ENCODE measurements around the gene CDH8.
"Not testable (repeated sequence)": the region's sequence is repeated elsewhere in the genome, so short reads cannot be mapped to it uniquely, and the experiment has no call there.

CDH8 gene

DNA sequence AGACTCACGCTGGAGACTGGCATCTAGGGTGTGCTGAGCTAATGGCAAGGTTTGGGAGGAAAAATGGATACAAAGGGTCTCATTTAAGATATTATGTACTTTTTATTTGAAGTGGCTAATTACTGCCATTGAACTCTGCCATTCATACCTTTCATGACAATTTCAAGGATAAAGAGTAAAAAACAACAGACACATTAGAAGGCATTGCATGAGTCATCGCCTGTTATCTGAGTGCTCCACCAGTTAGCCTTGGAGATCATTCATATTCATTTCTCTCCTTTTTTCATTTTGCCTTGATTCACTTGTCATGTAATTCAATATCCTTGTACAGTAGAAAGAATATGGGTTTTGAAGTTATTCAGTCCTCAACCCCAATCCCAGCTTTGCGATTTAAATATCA, 109.5 kb downstream of the CDH8 start:
- no peak overlapping the region for H3K4me3 ChIP-seq (ENCODE audit: low read depth, low read length)
- TF ChIP-seq, protein P1, sequence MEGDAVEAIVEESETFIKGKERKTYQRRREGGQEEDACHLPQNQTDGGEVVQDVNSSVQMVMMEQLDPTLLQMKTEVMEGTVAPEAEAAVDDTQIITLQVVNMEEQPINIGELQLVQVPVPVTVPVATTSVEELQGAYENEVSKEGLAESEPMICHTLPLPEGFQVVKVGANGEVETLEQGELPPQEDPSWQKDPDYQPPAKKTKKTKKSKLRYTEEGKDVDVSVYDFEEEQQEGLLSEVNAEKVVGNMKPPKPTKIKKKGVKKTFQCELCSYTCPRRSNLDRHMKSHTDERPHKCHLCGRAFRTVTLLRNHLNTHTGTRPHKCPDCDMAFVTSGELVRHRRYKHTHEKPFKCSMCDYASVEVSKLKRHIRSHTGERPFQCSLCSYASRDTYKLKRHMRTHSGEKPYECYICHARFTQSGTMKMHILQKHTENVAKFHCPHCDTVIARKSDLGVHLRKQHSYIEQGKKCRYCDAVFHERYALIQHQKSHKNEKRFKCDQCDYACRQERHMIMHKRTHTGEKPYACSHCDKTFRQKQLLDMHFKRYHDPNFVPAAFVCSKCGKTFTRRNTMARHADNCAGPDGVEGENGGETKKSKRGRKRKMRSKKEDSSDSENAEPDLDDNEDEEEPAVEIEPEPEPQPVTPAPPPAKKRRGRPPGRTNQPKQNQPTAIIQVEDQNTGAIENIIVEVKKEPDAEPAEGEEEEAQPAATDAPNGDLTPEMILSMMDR (IDR thresholded peaks at IDR 0.05; ENCODE audit: insufficient read depth, low read depth, low read length, missing control alignments), result no peak
- DNase-seq (ENCODE audit: low read depth), result no peak

DNA sequence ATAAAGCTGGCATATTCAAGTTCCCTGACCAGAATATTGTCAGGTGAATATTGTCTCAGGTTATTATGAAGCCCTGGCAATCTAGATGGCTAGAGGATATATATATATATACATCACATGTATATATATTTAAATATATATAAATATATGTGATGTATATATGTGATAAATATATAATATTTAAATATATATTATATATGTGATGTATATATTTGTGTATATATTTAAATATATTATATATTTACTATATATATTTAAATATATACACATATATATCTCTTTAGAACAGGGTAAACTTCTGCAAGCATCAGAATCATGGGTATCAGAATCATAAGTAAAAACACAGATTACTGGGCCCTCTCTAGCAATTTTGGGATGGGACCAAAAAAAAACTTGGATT, 112.6 kb downstream of the CDH8 start:
- no peak overlapping the region for H3K4me3 ChIP-seq (ENCODE audit: low read depth, low read length)
- DNase-seq (ENCODE audit: low read depth), result no peak
- TF ChIP-seq, protein P1 (IDR thresholded peaks at IDR 0.05; ENCODE audit: insufficient read depth, low read depth, low read length, missing control alignments), result no peak

DNA sequence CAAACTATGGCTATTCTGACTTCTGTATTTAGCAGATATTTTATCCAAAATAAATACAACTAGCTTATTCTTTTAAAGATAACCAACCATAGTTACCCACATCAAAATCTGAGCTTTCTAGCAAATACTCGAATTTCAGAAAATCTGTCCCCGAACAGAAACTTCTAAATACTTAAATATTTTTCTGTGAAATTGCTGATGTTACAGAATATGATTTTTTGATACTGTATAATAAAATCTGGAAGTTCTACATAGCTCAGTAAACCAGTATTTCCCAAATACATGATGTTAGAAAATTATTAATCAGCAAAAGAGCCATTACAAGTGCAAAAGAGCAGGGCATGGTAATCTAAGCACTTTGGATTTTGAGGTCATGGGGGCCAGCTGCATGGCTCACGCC, 114.9 kb downstream of the CDH8 start:
- TF ChIP-seq, protein P1 (IDR thresholded peaks at IDR 0.05; ENCODE audit: insufficient read depth, low read depth, low read length, missing control alignments), result no peak
- no peak for DNase-seq (ENCODE audit: low read depth)
- H3K4me3 ChIP-seq (ENCODE audit: low read depth, low read length), result no peak overlapping the region

DNA sequence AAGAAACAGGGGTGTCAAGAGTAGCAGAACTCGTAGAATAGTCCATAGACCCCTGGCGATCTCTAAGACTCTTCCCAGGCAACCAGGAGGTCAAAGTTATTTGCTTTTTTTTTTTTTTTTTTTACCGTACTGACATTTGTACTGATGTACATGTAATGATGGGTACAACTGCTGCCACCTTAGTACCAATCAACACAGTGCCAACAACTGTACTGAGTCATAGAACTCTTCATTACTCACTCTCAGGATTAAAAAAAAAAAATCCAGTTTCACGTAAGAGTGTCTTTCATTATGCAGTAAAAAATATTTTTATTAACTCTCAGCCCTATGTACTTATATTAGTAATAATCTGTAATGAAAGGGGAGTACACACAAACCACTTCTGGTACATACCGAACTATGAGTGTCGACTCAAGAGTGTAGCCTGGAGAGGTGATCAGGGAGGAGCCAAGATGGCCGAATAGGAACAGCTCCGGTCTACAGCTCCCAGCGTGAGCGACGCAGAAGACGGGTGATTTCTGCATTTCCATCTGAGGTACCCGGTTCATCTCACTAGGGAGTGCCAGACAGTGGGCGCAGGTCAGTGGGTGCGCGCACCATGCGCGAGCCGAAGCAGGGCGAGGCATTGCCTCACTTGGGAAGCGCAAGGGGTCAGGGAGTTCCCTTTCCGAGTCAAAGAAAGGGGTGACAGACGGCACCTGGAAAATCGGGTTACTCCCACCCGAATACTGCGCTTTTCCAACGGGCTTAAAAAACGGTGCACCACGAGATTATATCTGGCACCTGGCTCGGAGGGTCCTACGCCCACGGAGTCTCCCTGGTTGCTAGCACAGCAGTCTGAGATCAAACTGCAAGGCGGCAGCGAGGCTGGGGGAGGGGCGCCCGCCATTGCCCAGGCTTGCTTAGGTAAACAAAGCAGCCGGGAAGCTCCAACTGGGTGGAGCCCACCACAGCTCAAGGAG, 118.1 kb downstream of the CDH8 start:
- not testable (repeated sequence) for H3K4me3 ChIP-seq (ENCODE audit: low read depth, low read length); DNase-seq (ENCODE audit: low read depth)

DNA sequence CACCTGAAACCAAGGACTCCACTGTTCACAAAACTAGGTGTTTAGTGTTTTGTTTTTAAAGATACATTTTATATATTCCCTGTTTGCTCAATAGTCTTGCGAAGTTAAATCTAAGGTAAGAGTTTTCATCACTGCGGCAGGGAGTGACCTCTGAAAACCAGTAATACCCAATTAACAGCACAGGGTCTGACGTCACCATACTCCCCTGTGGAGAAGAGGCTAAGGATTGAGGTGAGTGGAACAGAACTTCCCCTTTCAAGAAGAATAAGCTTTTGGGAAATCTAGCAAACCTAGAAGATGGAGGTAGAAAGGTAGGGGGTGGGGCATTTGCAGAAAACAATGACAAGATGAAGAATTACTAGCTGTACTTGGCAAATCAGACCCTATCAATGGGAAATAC, 120.7 kb downstream of the CDH8 start:
- no peak overlapping the region for H3K4me3 ChIP-seq (ENCODE audit: low read depth, low read length)
- no peak for DNase-seq (ENCODE audit: low read depth)
- TF ChIP-seq, protein P1 (IDR thresholded peaks at IDR 0.05; ENCODE audit: insufficient read depth, low read depth, low read length, missing control alignments), result no peak

DNA sequence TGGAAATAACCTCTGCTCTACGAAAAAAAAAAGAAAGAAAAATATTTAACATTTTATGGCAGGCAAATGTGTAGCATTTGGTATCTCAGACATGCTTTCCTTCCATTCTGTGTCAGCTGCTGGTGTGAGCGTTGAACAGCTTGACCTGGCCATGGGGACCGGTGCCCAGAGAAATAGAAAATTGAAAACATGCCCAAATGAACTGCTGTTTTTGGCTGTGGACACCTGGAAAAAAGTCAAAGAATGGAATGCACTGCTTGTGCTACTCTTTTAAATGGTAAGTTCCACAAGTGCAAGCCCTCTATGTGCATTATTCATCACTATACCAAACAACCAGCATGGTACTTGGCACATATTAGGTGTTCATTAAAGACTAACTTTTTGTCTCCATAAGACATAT, 127.2 kb downstream of the CDH8 start:
- TF ChIP-seq, protein P1 (IDR thresholded peaks at IDR 0.05; ENCODE audit: insufficient read depth, low read depth, low read length, missing control alignments), result no peak
- no peak overlapping the region for H3K4me3 ChIP-seq (ENCODE audit: low read depth, low read length)
- no peak for DNase-seq (ENCODE audit: low read depth)

DNA sequence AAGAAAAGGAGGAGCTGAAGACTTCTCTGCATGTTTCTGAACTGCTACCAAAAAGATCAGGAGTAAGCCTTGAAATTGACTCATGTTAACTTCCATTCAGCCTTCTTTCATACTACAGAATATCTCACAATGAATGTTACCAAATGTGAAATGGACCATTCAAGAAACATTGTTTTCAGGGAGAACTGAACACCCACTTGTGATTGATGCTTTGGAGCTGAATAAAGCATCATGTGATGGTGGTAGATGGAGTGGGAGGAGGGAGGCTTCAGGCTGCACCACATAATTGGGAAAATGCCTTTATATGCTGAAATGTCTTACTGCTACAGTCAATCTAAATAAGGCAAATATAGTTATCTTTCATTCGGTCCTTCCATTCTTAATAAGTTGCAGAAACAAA, 127.8 kb downstream of the CDH8 start:
- DNase-seq (ENCODE audit: low read depth), result no peak
- H3K4me3 ChIP-seq (ENCODE audit: low read depth, low read length), result no peak overlapping the region
- TF ChIP-seq, protein P1 (IDR thresholded peaks at IDR 0.05; ENCODE audit: insufficient read depth, low read depth, low read length, missing control alignments), result no peak

Data from GM12865 (cell line).